Astrocyte (in vitro differentiated cells and primary cell): Measurements from ENCODE around the gene LSM11. TPM values are rescaled to one million over a fixed set of nuclear protein-coding genes. Genes with fewer than 3 reads are reported as not detected.

Source experiments
- DNase-seq: peaks from one replicate; pipeline ENCODE4 v3.0.0-alpha.2; 2010; ENCODE audit warnings: low read depth
- FAIRE-seq: peaks from 2 replicates; lab custom pipeline; 2011; peaks lifted over from hg19 to GRCh38; lab: Jason Lieb, UNC
- H2AFZ ChIP-seq: 2 replicates; pipeline ENCODE4 v1.6.0; 2012; ENCODE audit warnings: low read depth, low read length, inconsistent platforms
- H3K27ac ChIP-seq: 2 replicates; pipeline ENCODE4 v1.5.1; 2011; ENCODE audit warnings: low read depth, low read length, inconsistent platforms
- H3K27me3 ChIP-seq: 2 replicates; pipeline ENCODE4 v1.6.0; 2011; ENCODE audit warnings: low read length, inconsistent platforms; ENCODE audit not compliant: insufficient read depth
- H3K36me3 ChIP-seq: 2 replicates; pipeline ENCODE4 v1.5.1; 2011; ENCODE audit warnings: low read length, inconsistent platforms; ENCODE audit not compliant: insufficient read depth
- H3K4me1 ChIP-seq: 2 replicates; pipeline ENCODE4 v1.5.1; 2011; ENCODE audit warnings: low read length, inconsistent platforms; ENCODE audit not compliant: insufficient read depth
- H3K4me2 ChIP-seq: 2 replicates; pipeline ENCODE4 v1.6.0; 2012; ENCODE audit warnings: low read length, inconsistent platforms
- H3K4me3 ChIP-seq: 2 replicates; pipeline ENCODE4 v1.5.1; 2011; ENCODE audit warnings: low read depth, mild to moderate bottlenecking, low read length, inconsistent platforms; ENCODE audit not compliant: insufficient read depth
- H3K79me2 ChIP-seq: 2 replicates; pipeline ENCODE4 v1.6.0; 2012; ENCODE audit warnings: mild to moderate bottlenecking, low read length, inconsistent platforms; ENCODE audit not compliant: insufficient read depth
- H3K9ac ChIP-seq: 2 replicates; pipeline ENCODE4 v1.6.0; 2012; ENCODE audit warnings: mild to moderate bottlenecking, low read length, inconsistent platforms
- H3K9me3 ChIP-seq: 2 replicates; pipeline ENCODE4 v1.5.1; 2012; ENCODE audit warnings: low read depth, mild to moderate bottlenecking, low read length, inconsistent platforms; ENCODE audit not compliant: insufficient read depth
- H4K20me1 ChIP-seq: 2 replicates; pipeline ENCODE4 v1.6.0; 2012; ENCODE audit warnings: low read length, inconsistent platforms; ENCODE audit not compliant: insufficient read depth
- H3K27ac Mint-ChIP-seq: one replicate; pipeline ENCODE4 v1.8.0; 2021; ENCODE audit warnings: mild to moderate bottlenecking, mixed read lengths; ENCODE audit not compliant: unreplicated experiment
- H3K27me3 Mint-ChIP-seq: one replicate; pipeline ENCODE4 v1.8.0; 2021; ENCODE audit warnings: low read depth, mixed read lengths; ENCODE audit not compliant: unreplicated experiment
- H3K36me3 Mint-ChIP-seq: one replicate; pipeline ENCODE4 v1.8.0; 2021; ENCODE audit warnings: low read depth, mixed read lengths; ENCODE audit not compliant: unreplicated experiment
- H3K4me1 Mint-ChIP-seq: one replicate; pipeline ENCODE4 v1.8.0; 2021; ENCODE audit warnings: low read depth, mixed read lengths; ENCODE audit not compliant: unreplicated experiment
- H3K4me3 Mint-ChIP-seq: one replicate; pipeline ENCODE4 v1.8.0; 2021; ENCODE audit warnings: mild to moderate bottlenecking, moderate library complexity, mixed read lengths; ENCODE audit not compliant: unreplicated experiment
- H3K9me3 Mint-ChIP-seq: one replicate; pipeline ENCODE4 v1.8.0; 2021; ENCODE audit warnings: mild to moderate bottlenecking, mixed read lengths; ENCODE audit not compliant: unreplicated experiment
- EZH2 ChIP-seq: IDR thresholded peaks from 2 replicates; pipeline ENCODE4 v1.6.1; 2012; ENCODE audit warnings: mild to moderate bottlenecking, low read length, inconsistent platforms; ENCODE audit not compliant: insufficient read depth
- total RNA-seq: library from RNA; stranded (reverse); gene quantifications from 2 replicates; pipeline ENCODE4 v1.2.1, GENCODE V29; 2021
- TF ChIP-seq, protein P1 (sequence below): IDR thresholded peaks from 2 replicates; pipeline ENCODE4 v1.5.1; 2011; ENCODE audit warnings: low read depth, mild to moderate bottlenecking, inconsistent platforms, low read length, moderate library complexity; ENCODE audit not compliant: insufficient read depth

Gene LSM11
- total RNA-seq, 1 donor from 2014 or later, result 4.7 TPM

- Histone ChIP-seq H3K4me3 (no peak overlapping the region), H3K4me2 (no peak overlapping the region), H3K9ac (no peak overlapping the region), H3K9me3 (no peaks in the 10 kb centered on the region), H3K36me3 (peaks cover 25% of the 10 kb centered on the region), H3K27ac (no peak overlapping the region), H3K27me3 (no peaks in the 10 kb centered on the region), H3K4me1 (no peaks in the 10 kb centered on the region), H2AFZ (no peak overlapping the region), H4K20me1 (peaks cover 2% of the 10 kb centered on the region), H3K79me2 (peaks cover 3% of the 10 kb centered on the region)
- H3K9me3 Mint-ChIP-seq, result no peaks in the 10 kb centered on the region
- no peak for DNase-seq
- FAIRE-seq, result no peak
- H3K27ac Mint-ChIP-seq, result no peak overlapping the region
- no peak overlapping the region for H3K4me3 Mint-ChIP-seq
- no peaks in the 10 kb centered on the region for H3K4me1 Mint-ChIP-seq
- no peaks in the 10 kb centered on the region for H3K27me3 Mint-ChIP-seq
- peaks cover 6% of the 10 kb centered on the region for H3K36me3 Mint-ChIP-seq
- no peak for TF ChIP-seq EZH2
- TF ChIP-seq, protein P1, sequence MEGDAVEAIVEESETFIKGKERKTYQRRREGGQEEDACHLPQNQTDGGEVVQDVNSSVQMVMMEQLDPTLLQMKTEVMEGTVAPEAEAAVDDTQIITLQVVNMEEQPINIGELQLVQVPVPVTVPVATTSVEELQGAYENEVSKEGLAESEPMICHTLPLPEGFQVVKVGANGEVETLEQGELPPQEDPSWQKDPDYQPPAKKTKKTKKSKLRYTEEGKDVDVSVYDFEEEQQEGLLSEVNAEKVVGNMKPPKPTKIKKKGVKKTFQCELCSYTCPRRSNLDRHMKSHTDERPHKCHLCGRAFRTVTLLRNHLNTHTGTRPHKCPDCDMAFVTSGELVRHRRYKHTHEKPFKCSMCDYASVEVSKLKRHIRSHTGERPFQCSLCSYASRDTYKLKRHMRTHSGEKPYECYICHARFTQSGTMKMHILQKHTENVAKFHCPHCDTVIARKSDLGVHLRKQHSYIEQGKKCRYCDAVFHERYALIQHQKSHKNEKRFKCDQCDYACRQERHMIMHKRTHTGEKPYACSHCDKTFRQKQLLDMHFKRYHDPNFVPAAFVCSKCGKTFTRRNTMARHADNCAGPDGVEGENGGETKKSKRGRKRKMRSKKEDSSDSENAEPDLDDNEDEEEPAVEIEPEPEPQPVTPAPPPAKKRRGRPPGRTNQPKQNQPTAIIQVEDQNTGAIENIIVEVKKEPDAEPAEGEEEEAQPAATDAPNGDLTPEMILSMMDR, result no peak
Measured at GRCh38 chr5:157799578-157799977, 56.1 kb downstream of the LSM11 start.

DNA sequence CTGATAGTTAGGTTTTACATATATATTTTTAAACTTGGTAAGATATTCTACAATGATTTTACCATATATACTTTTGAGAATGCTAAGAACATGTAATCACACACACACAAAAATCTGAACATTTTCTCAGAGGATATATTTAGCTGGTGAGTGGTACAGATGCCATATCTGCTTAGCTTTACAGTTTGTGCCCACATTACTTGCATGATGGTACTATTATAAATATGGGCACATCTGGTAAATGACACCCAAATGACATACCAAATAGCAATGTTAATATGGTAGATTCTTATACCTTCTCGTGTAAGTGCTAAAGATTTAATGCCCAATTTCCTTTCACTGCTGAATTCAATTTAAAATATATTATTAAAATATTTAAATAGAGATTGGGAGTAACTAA, 56.6 kb downstream of the LSM11 start:
- H3K79me2 ChIP-seq, result peaks cover 3% of the 10 kb centered on the region
- DNase-seq, result no peak
- Mint-ChIP-seq H3K27ac (no peak overlapping the region), H3K27me3 (no peaks in the 10 kb centered on the region), H3K36me3 (peaks cover 6% of the 10 kb centered on the region), H3K4me1 (no peaks in the 10 kb centered on the region), H3K9me3 (no peaks in the 10 kb centered on the region), H3K4me3 (no peak overlapping the region)
- TF ChIP-seq EZH2, result no peak
- TF ChIP-seq, protein P1, result no peak
- no peak overlapping the region for H3K4me3 ChIP-seq
- peaks cover 29% of the 10 kb centered on the region for H3K36me3 ChIP-seq
- H3K4me1 ChIP-seq, result no peaks in the 10 kb centered on the region
- H3K27me3 ChIP-seq, result no peaks in the 10 kb centered on the region
- no peak overlapping the region for H3K9ac ChIP-seq
- H3K9me3 ChIP-seq, result no peaks in the 10 kb centered on the region
- no peak for FAIRE-seq
- H3K27ac ChIP-seq, result no peak overlapping the region
- H2AFZ ChIP-seq, result no peak overlapping the region
- H4K20me1 ChIP-seq, result peaks cover 2% of the 10 kb centered on the region
- no peak overlapping the region for H3K4me2 ChIP-seq

GRCh38 chr5:157802736-157803135, 59.2 kb downstream of the LSM11 start:
- Mint-ChIP-seq H3K27ac (no peak overlapping the region), H3K4me1 (peaks cover 3% of the 10 kb centered on the region), H3K36me3 (peaks cover 8% of the 10 kb centered on the region), H3K9me3 (no peaks in the 10 kb centered on the region), H3K27me3 (no peaks in the 10 kb centered on the region), H3K4me3 (no peak overlapping the region)
- Histone ChIP-seq H3K4me3 (no peak overlapping the region), H3K79me2 (no peaks in the 10 kb centered on the region), H3K9me3 (no peaks in the 10 kb centered on the region), H3K27me3 (no peaks in the 10 kb centered on the region), H4K20me1 (peaks cover 6% of the 10 kb centered on the region), H3K9ac (no peak overlapping the region), H3K4me1 (no peaks in the 10 kb centered on the region), H3K27ac (no peak overlapping the region), H3K4me2 (no peak overlapping the region), H2AFZ (no peak overlapping the region), H3K36me3 (peaks cover 35% of the 10 kb centered on the region)
- DNase-seq (no peak), FAIRE-seq (no peak)
- TF ChIP-seq, protein P1, result no peak
- no peak for TF ChIP-seq EZH2
